HG03565 (cell line): ENCODE results near the gene HPX.
"Not testable (repeated sequence)": the region's sequence is repeated elsewhere in the genome, so short reads cannot be mapped to it uniquely, and the experiment has no call there.

Experiments used
- ATAC-seq: cut with Tn5 transposase; IDR thresholded peaks from one replicate; pipeline ENCODE4 v1.9.1; 2021; ENCODE audit warnings: mild to moderate bottlenecking, moderate library complexity; ENCODE audit not compliant: unreplicated experiment

The HPX gene

DNA sequence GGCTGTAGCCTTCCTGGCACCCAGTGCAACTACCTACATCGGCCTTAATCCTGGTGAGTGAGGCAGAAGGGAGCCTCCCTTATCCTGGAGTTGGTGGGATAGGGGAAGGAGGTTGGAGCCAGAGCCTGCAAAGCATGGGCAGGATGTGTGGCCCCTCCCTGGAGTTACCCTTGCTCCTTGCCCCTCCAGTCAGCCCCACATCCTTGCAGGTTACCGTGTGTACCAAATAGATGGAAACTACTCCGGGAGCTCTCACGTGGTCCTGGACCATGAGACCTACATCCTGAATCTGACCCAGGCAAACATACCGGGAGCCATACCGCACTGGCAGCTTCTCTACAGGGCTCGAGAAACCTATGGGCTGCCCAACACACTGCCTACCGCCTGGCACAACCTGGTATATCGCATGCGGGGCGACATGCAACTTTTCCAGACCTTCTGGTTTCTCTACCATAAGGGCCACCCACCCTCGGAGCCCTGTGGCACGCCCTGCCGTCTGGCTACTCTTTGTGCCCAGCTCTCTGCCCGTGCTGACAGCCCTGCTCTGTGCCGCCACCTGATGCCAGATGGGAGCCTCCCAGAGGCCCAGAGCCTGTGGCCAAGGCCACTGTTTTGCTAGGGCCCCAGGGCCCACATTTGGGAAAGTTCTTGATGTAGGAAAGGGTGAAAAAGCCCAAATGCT is 46.7 kb downstream of the HPX start:
- ATAC-seq: no peak

GRCh38 chr11:6392251-6392650 is 48.5 kb downstream of the HPX start:
- ATAC-seq: not testable (repeated sequence)

GRCh38 chr11:6391537-6392134 is 49.2 kb downstream of the HPX start:
- no peak for ATAC-seq

DNA sequence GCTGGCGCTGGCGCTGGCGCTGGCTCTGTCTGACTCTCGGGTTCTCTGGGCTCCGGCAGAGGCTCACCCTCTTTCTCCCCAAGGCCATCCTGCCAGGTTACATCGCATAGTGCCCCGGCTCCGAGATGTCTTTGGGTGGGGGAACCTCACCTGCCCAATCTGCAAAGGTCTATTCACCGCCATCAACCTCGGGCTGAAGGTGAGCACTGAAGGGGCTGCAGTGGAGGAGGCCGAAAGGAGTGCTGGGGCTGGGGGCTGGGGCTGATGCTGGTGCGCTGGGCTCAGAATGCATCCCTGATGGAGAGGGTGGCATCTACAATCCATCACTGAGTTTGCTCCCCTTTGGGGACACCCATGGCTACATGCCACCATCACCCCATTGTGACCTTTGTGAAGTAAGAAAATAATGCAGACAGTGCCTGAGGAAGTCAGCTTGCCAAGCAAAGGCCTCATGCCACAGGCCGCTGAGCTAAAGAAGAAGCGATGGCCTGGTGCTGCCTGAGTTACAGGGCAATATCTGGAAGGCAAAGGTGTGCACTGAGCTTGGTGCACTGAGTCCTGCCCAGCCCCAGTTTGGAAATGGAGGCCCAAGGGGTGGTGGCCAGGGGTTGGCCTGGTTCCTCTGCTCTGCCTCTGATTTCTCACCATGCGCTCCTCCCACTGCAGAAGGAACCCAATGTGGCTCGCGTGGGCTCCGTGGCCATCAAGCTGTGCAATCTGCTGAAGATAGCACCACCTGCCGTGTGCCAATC is 49.9 kb downstream of the HPX start:
- ATAC-seq: no peak

- ATAC-seq: peak; percentile 96
Observed at GRCh38 chr11:6389905-6390717, 50.7 kb downstream of the HPX start, which contains the start of gene SMPD1. TSS of gene SMPD1 (plus strand) at chr11:6390474. CDS start at chr11:6390599, 125 bp downstream.

DNA sequence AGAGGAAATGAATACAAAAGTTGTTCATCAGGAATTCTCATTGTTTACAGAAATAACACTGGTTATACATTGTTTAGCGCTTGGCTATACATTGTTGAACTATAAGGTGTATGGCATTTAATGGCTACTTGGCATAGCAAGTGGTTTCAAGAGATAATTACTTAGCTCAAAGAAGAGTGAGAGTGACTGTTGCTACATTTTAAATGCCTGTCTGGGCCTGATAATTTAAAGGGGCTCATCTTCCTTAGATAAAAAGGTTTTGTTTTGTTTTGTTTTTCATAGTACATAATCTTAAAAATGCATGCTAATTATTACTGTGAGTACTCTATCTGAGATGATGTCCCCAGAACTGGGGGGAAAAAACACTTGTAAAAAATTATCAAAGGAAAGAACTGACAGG is 52.0 kb downstream of the HPX start:
- no peak for ATAC-seq

- ATAC-seq: no peak
Observed at GRCh38 chr11:6387811-6388599, 52.8 kb downstream of the HPX start.

GRCh38 chr11:6385046-6385777 is 55.6 kb downstream of the HPX start:
- ATAC-seq: no peak
